CD14-positive monocyte (primary cell): ENCODE data around the gene C1orf50. TPM values are rescaled to one million over a fixed set of nuclear protein-coding genes. Genes with fewer than 3 reads are reported as not detected.

Experiments used
- DNase-seq, 3 donors: peaks; one replicate each; pipeline ENCODE4 v3.0.0-alpha.2; 2011 to 2022
- H2AFZ ChIP-seq: 2 replicates; pipeline ENCODE4 v1.6.0; 2012; ENCODE audit warnings: mild to moderate bottlenecking, low read depth, low read length, inconsistent platforms; ENCODE audit not compliant: insufficient read depth, poor library complexity, severe bottlenecking
- H3K27ac ChIP-seq, 2 donors: 1 replicate in 1 of 2; 2 replicates in 1 of 2; pipeline ENCODE4 v1.5.1; 2012 to 2013; ENCODE audit warnings: low read length in 2 of 2, control low read depth in 1 of 2, inconsistent platforms in 1 of 2, low read depth in 1 of 2, mild to moderate bottlenecking in 1 of 2
- H3K27me3 ChIP-seq, 2 donors: one replicate each; pipeline versions ENCODE4 v1.6.0 to v1.6.1; 2011 to 2013; ENCODE audit warnings: low read length in 2 of 2; ENCODE audit not compliant: control insufficient read depth in 2 of 2, insufficient read depth in 2 of 2
- H3K36me3 ChIP-seq, 2 donors: replicated peaks in 1 of 2; 1 replicate in 1 of 2; 2 replicates in 1 of 2; pipeline versions ENCODE4 v1.5.1 to v1.6.1; 2012 to 2013; ENCODE audit warnings: low read length in 2 of 2, control low read depth in 1 of 2, inconsistent platforms in 1 of 2, mild to moderate bottlenecking in 1 of 2; ENCODE audit not compliant: insufficient read depth in 2 of 2, control insufficient read depth in 1 of 2
- H3K4me1 ChIP-seq, 2 donors: 1 replicate in 1 of 2; 2 replicates in 1 of 2; pipeline versions ENCODE4 v1.5.1 to v1.6.1; 2012 to 2013; ENCODE audit warnings: low read length in 2 of 2, control low read depth in 1 of 2, inconsistent platforms in 1 of 2, mild to moderate bottlenecking in 1 of 2, moderate library complexity in 1 of 2; ENCODE audit not compliant: insufficient read depth in 2 of 2, control insufficient read depth in 1 of 2
- H3K4me2 ChIP-seq: replicated peaks from 2 replicates; pipeline ENCODE3; 2012; ENCODE audit warnings: low read length, moderate library complexity, mild to moderate bottlenecking; ENCODE audit not compliant: poor library complexity, severe bottlenecking; ENCODE audit errors: extremely low read depth
- H3K4me3 ChIP-seq, 3 experiments: fragments of 200-600 bp in 1 of 3; sonication (generic) in 1 of 3; replicated peaks in 1 of 3; 1 replicate in 2 of 3; 2 replicates in 1 of 3; pipeline ENCODE4 v1.5.1; 2011 to 2013; ENCODE audit warnings: low read length in 3 of 3, mild to moderate bottlenecking in 3 of 3, control low read depth in 2 of 3, low read depth in 2 of 3, inconsistent platforms in 1 of 3, moderate library complexity in 1 of 3
- H3K79me2 ChIP-seq: 2 replicates; pipeline ENCODE4 v1.6.0; 2012; ENCODE audit warnings: mild to moderate bottlenecking, control low read depth, inconsistent platforms, low read length, moderate library complexity; ENCODE audit not compliant: insufficient read depth
- H3K9ac ChIP-seq: 2 replicates; pipeline ENCODE4 v1.6.0; 2017; ENCODE audit warnings: low read length, mild to moderate bottlenecking; ENCODE audit not compliant: insufficient read depth, poor library complexity, severe bottlenecking
- H3K9me3 ChIP-seq, 2 donors: replicated peaks in 1 of 2; 1 replicate in 1 of 2; 2 replicates in 1 of 2; pipeline versions ENCODE4 v1.5.1 to v1.6.1; 2012 to 2013; ENCODE audit warnings: low read length in 2 of 2, control low read depth in 1 of 2; ENCODE audit not compliant: control insufficient read depth in 1 of 2, insufficient read depth in 1 of 2
- H4K20me1 ChIP-seq: 2 replicates; pipeline ENCODE4 v1.6.0; 2012; ENCODE audit warnings: mild to moderate bottlenecking, low read length, control low read depth, moderate library complexity; ENCODE audit not compliant: insufficient read depth
- H3K27ac Mint-ChIP-seq, 7 donors: one replicate each; pipeline ENCODE4 v1.8.0; 2020; ENCODE audit warnings: mild to moderate bottlenecking in 7 of 7, mixed read lengths in 7 of 7, moderate library complexity in 6 of 7, inconsistent platforms in 2 of 7
- H3K27me3 Mint-ChIP-seq, 3 donors: one replicate each; pipeline ENCODE4 v1.8.0; 2021 to 2022; ENCODE audit warnings: low read depth in 3 of 3, mild to moderate bottlenecking in 3 of 3, mixed read lengths in 3 of 3, moderate library complexity in 3 of 3, inconsistent platforms in 1 of 3
- H3K36me3 Mint-ChIP-seq, 2 donors: one replicate each; pipeline ENCODE4 v1.8.0; 2020; ENCODE audit warnings: mixed read lengths in 2 of 2, inconsistent platforms in 1 of 2, mild to moderate bottlenecking in 1 of 2
- H3K4me1 Mint-ChIP-seq: one replicate; pipeline ENCODE4 v1.8.0; 2020; ENCODE audit warnings: mild to moderate bottlenecking, mixed read lengths
- H3K4me3 Mint-ChIP-seq, 2 donors: one replicate each; pipeline ENCODE4 v1.8.0; 2020; ENCODE audit warnings: mild to moderate bottlenecking in 2 of 2, mixed read lengths in 2 of 2, moderate library complexity in 1 of 2
- H3K9me3 Mint-ChIP-seq, 7 donors: one replicate each; pipeline ENCODE4 v1.8.0; 2020 to 2022; ENCODE audit warnings: mixed read lengths in 7 of 7, mild to moderate bottlenecking in 6 of 7, moderate library complexity in 6 of 7, inconsistent platforms in 2 of 7
- WGBS: methylation state at CpG from one replicate; pipeline ENCODE4 v1.1.5; 2013; ENCODE audit warnings: missing lambda C conversion rate; ENCODE audit not compliant: insufficient coverage; 5-methylcytosine and 5-hydroxymethylcytosine counted together
- intact Hi-C, 2 donors: fragments of 100-400 bp; cut with micrococcal nuclease; formaldehyde crosslinking; loops; one replicate each; pipeline versions ENCODE4 v1.15.0 to v1.15.1; 2023
- polyA plus RNA-seq, 3 donors: library from polyadenylated mRNA; depleted of rRNA in 1 of 3; unstranded in 2 of 3; stranded (reverse) in 1 of 3; fragments of 300-500 nt in 2 of 3; fragments of >200 nt in 1 of 3; fragmentation: Illumina TruSeq in 2 of 3; gene quantifications; 1 replicate in 2 of 3; 2 replicates in 1 of 3; pipeline ENCODE4 v1.2.3, GENCODE V29; 2012 to 2021
- TF ChIP-seq, protein P1 (sequence below): fragments of 200-600 bp; IDR thresholded peaks from one replicate; pipeline ENCODE4 v1.8.0; 2022; ENCODE audit warnings: antibody characterized with exemption, mild to moderate bottlenecking

Gene C1orf50
- polyA plus RNA-seq, 3 donors: 3.7 to 9.2 (median 4.3) TPM

DNA sequence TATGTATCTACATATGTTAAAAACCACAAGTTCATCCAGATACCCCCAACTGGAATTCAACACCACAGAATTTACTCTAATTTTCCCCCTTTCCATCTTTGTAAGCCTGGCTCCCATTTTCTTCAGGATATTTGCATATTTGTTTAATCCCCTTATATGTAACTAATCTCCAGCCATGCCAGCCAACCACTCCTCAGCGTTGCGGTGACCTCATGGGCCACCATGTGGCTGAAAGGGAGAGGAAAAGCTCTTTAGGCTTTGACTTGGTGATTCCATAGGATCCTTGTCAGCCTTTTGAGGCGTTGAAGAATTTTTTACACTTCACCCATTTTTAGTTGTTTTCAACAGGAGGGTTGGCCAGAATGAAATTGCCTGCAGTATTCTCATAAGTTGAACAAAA, 37.0 kb upstream of the C1orf50 start:
- H3K4me1 Mint-ChIP-seq: no peaks in the 10 kb centered on the region
- no peak overlapping the region for H3K4me3 ChIP-seq
- intact Hi-C loops: no loop called here

DNA sequence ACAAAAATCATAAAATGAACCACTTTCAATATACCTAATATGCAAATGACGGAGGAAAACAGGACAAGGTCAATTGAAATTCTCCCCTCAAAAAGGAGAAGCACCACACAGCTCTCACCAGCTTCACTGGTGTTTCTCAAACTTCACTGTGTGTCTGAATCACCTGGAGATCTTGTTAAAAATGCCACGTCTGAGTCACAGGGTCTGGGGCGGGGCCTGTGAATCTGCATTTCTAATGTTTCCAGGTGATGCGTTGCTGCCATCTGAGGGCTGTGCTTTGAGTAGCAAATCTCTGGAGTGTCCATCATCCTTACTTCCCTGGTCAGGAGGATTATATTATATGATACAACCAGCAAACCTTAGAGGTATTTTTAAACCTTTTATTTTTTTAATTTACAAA, 36.1 kb upstream of the C1orf50 start:
- Histone ChIP-seq H3K4me3 (no peak overlapping the region), H3K36me3 (no peaks in the 10 kb centered on the region), H3K9me3 (no peaks in the 10 kb centered on the region), H3K27me3 (no peaks in the 10 kb centered on the region), H3K4me2 (no peak overlapping the region), H3K27ac (no peak overlapping the region), H4K20me1 (no peaks in the 10 kb centered on the region), H3K79me2 (no peaks in the 10 kb centered on the region), H2AFZ (no peak overlapping the region), H3K9ac (no peak overlapping the region), H3K4me1 (peaks cover under 1 to 2% of the 10 kb centered on the region in 2 donors)
- intact Hi-C loops: no loop called here
- no peak overlapping the region for H3K27ac Mint-ChIP-seq
- H3K9me3 Mint-ChIP-seq: no peaks in the 10 kb centered on the region
- peaks cover 0 to 1% (median 0%) of the 10 kb centered on the region in 3 donors for H3K27me3 Mint-ChIP-seq
- no peak overlapping the region for H3K4me3 Mint-ChIP-seq
- H3K36me3 Mint-ChIP-seq: no peaks in the 10 kb centered on the region
- peak in 1 of 3 donors; percentile 20 for DNase-seq
- peaks cover under 1% of the 10 kb centered on the region for H3K4me1 Mint-ChIP-seq
- WGBS: 70% methylated on average over 2 of the region's 4 CpGs
- TF ChIP-seq, protein P1, sequence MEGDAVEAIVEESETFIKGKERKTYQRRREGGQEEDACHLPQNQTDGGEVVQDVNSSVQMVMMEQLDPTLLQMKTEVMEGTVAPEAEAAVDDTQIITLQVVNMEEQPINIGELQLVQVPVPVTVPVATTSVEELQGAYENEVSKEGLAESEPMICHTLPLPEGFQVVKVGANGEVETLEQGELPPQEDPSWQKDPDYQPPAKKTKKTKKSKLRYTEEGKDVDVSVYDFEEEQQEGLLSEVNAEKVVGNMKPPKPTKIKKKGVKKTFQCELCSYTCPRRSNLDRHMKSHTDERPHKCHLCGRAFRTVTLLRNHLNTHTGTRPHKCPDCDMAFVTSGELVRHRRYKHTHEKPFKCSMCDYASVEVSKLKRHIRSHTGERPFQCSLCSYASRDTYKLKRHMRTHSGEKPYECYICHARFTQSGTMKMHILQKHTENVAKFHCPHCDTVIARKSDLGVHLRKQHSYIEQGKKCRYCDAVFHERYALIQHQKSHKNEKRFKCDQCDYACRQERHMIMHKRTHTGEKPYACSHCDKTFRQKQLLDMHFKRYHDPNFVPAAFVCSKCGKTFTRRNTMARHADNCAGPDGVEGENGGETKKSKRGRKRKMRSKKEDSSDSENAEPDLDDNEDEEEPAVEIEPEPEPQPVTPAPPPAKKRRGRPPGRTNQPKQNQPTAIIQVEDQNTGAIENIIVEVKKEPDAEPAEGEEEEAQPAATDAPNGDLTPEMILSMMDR: no peak

More for the DNA sequence above, 37.0 kb upstream of the C1orf50 start:
- Histone ChIP-seq H3K27ac (no peak overlapping the region), H2AFZ (no peak overlapping the region), H3K27me3 (no peaks in the 10 kb centered on the region), H3K4me2 (no peak overlapping the region), H4K20me1 (no peaks in the 10 kb centered on the region), H3K4me1 (no peaks in the 10 kb centered on the region), H3K36me3 (no peaks in the 10 kb centered on the region), H3K9ac (no peak overlapping the region), H3K79me2 (no peaks in the 10 kb centered on the region), H3K9me3 (no peaks in the 10 kb centered on the region)
- no peaks in the 10 kb centered on the region for H3K9me3 Mint-ChIP-seq
- no CpG with 5 or more reads among the region's 3 CpGs for WGBS
- no peaks in the 10 kb centered on the region for H3K36me3 Mint-ChIP-seq
- no peak for DNase-seq
- H3K27me3 Mint-ChIP-seq: peaks cover 0 to 1% (median 0%) of the 10 kb centered on the region in 3 donors
- no peak overlapping the region for H3K4me3 Mint-ChIP-seq
- TF ChIP-seq, protein P1: no peak
- H3K27ac Mint-ChIP-seq: peak overlapping the region in 1 of 7 donors; percentile 23
